ENCODE measurements around the gene ITPR2.
"Not testable (repeated sequence)": the region's sequence is repeated elsewhere in the genome, so short reads cannot be mapped to it uniquely, and the experiment has no call there.

DNA sequence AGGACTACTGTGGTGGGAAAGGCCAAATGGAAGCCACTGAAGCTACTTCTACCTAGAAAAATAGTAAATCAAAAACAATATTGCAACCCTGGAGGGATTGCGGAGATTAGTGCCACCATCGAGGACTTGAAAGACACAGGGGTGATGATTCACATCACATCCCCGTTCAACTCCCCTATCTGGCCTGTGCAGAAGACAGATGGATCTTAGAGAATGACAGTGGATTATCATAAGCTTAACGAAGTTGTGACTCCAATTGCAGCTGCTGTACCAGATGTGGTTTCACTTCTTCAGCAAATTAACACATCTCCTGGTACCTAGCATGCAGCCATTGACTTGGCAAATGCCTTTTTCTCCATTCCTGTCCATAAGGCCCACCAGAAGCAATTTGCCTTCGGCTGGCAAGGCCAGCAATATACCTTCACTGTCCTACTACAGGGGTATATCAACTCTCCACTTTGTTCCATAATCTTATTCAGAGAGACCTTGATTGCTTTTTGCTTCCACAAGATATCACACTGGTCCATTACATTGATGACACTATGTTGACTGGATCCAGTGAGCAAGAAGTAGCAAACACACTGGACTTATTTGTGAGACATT, 54.7 kb downstream of the ITPR2 start:
- TF ChIP-seq FOXJ3 (CRISPR knock-in tag; IDR thresholded peaks at IDR 0.05; ENCODE audit: borderline replicate concordance); MXI1 (IDR thresholded peaks at IDR 0.05; ENCODE audit: borderline replicate concordance, low read depth, low read length); POLR2AphosphoS5 (IDR thresholded peaks at IDR 0.05; ENCODE audit: low read depth, low read length); GABPA (IDR thresholded peaks at IDR 0.05; ENCODE audit: low read depth, low read length); GABPA (CRISPR knock-in tag; IDR thresholded peaks at IDR 0.05; ENCODE audit: low read depth); KAT2B (IDR thresholded peaks at IDR 0.05; ENCODE audit: borderline replicate concordance, low read depth, low read length); ZZZ3 (CRISPR knock-in tag; IDR thresholded peaks at IDR 0.05; ENCODE audit: borderline replicate concordance); EED (CRISPR knock-in tag; IDR thresholded peaks at IDR 0.05): not testable (repeated sequence)
